ENCODE measurements around the gene FAM184A. TPM values are rescaled to one million over a fixed set of nuclear protein-coding genes. Genes with fewer than 3 reads are reported as not detected.
A peak's percentile ranks its signal among the peaks of the same experiment; 100 is the strongest.

The FAM184A gene
- total RNA-seq, 1 donor from 2014 or later: 7.8 TPM

- no peak for DNase-seq (ENCODE audit: low spot score)
- no peak for ATAC-seq
- intact Hi-C loops (cut with DNase I): no loop called here
Observed at GRCh38 chr6:118985123-118985830, 93.2 kb downstream of the FAM184A start.

- DNase-seq (ENCODE audit: low spot score) (no peak), ATAC-seq (no peak)
- intact Hi-C loops (cut with DNase I): no loop called here
Observed at GRCh38 chr6:118984342-118984741, 94.1 kb downstream of the FAM184A start.

GRCh38 chr6:118982575-118982911 is 95.9 kb downstream of the FAM184A start:
- ATAC-seq: no peak
- no peak for DNase-seq (ENCODE audit: low spot score)
- intact Hi-C loops (cut with DNase I): no loop called here

- intact Hi-C loops (cut with DNase I): no loop called here
- DNase-seq (ENCODE audit: low spot score) (no peak), ATAC-seq (no peak)
Observed at GRCh38 chr6:118981884-118982574, 96.4 kb downstream of the FAM184A start.

- intact Hi-C loops (cut with DNase I): no loop called here
- ATAC-seq (no peak), DNase-seq (ENCODE audit: low spot score) (peak; percentile 67)
Observed at GRCh38 chr6:118980063-118980462, 98.4 kb downstream of the FAM184A start.

GRCh38 chr6:118974790-118975189 is 103.7 kb downstream of the FAM184A start:
- ATAC-seq (no peak), DNase-seq (ENCODE audit: low spot score) (no peak)
- intact Hi-C loops (cut with DNase I): no loop called here

- intact Hi-C loops (cut with DNase I): no loop called here
- ATAC-seq (no peak), DNase-seq (ENCODE audit: low spot score) (no peak)
Observed at GRCh38 chr6:118971682-118972081, 106.8 kb downstream of the FAM184A start.

GRCh38 chr6:118970866-118971265 is 107.6 kb downstream of the FAM184A start:
- intact Hi-C loops (cut with DNase I): no loop called here
- ATAC-seq: no peak

GRCh38 chr6:118968416-118968815 is 110.0 kb downstream of the FAM184A start:
- ATAC-seq: peak; percentile 64
- intact Hi-C loops (cut with DNase I): loop anchor here (5.0 kb wide), 1 partner anchor 144 kb away; no protein-coding TSS in a partner anchor
- no peak for DNase-seq (ENCODE audit: low spot score)

More at GRCh38 chr6:118970866-118971265, 107.6 kb downstream of the FAM184A start:
- no peak for DNase-seq (ENCODE audit: low spot score)

- intact Hi-C loops (cut with DNase I): loop anchor here (5.0 kb wide), 1 partner anchor 145 kb away; no protein-coding TSS in a partner anchor
- DNase-seq (ENCODE audit: low spot score): no peak
- no peak for ATAC-seq
Observed at GRCh38 chr6:118967239-118967638, 111.2 kb downstream of the FAM184A start.

- no peak for DNase-seq (ENCODE audit: low spot score)
- ATAC-seq: no peak
- intact Hi-C loops (cut with DNase I): loop anchor here (5.0 kb wide), 1 partner anchor 146 kb away; no protein-coding TSS in a partner anchor
Observed at GRCh38 chr6:118965843-118966370, 112.6 kb downstream of the FAM184A start.

GRCh38 chr6:118965371-118965770 is 113.1 kb downstream of the FAM184A start:
- ATAC-seq: no peak

GRCh38 chr6:118963003-118963402 is 115.5 kb downstream of the FAM184A start:
- ATAC-seq: no peak
- DNase-seq (ENCODE audit: low spot score): no peak
- intact Hi-C loops (cut with DNase I): no loop called here

More at GRCh38 chr6:118965371-118965770, 113.1 kb downstream of the FAM184A start:
- no peak for DNase-seq (ENCODE audit: low spot score)
- intact Hi-C loops (cut with DNase I): loop anchor here (5.0 kb wide), 1 partner anchor 147 kb away; no protein-coding TSS in a partner anchor

GRCh38 chr6:118959903-118960302 is 118.6 kb downstream of the FAM184A start:
- DNase-seq (ENCODE audit: low spot score): no peak
- no peak for ATAC-seq
- intact Hi-C loops (cut with DNase I): no loop called here

GRCh38 chr6:118953391-118953790 is 125.1 kb downstream of the FAM184A start:
- intact Hi-C loops (cut with DNase I): no loop called here
- ATAC-seq (no peak), DNase-seq (ENCODE audit: low spot score) (no peak)

- DNase-seq (ENCODE audit: low spot score) (no peak), ATAC-seq (no peak)
- intact Hi-C loops (cut with DNase I): no loop called here
Observed at GRCh38 chr6:118952683-118953082, 125.8 kb downstream of the FAM184A start.

- no peak for ATAC-seq
- DNase-seq (ENCODE audit: low spot score): no peak
- intact Hi-C loops (cut with DNase I): no loop called here
Observed at GRCh38 chr6:118945217-118945616, 133.2 kb downstream of the FAM184A start.

GRCh38 chr6:118940770-118941169 is 137.7 kb downstream of the FAM184A start:
- intact Hi-C loops (cut with DNase I): no loop called here
- no peak for DNase-seq (ENCODE audit: low spot score)
- no peak for ATAC-seq

- DNase-seq (ENCODE audit: low spot score): no peak
- no peak for ATAC-seq
- intact Hi-C loops (cut with DNase I): no loop called here
Observed at GRCh38 chr6:118939683-118940082, 138.8 kb downstream of the FAM184A start.
